Pancreas (tissue), 10 donors: ENCODE data around the gene PPP2R2D. TPM values are rescaled to one million over a fixed set of nuclear protein-coding genes. Genes with fewer than 3 reads are reported as not detected.

ENCODE experiments used
- ATAC-seq, 4 donors: fragments of 200-7000 bp; cut with Tn5 transposase; one replicate each; pipeline versions ENCODE4 v1.8.0 to v1.9.1; 2020; ENCODE audit warnings: mild to moderate bottlenecking in 4 of 4, moderate library complexity in 4 of 4
- DNase-seq, 6 donors: peaks; one replicate each; pipeline ENCODE4 v3.0.0-alpha.2; 2020
- FAIRE-seq: peaks from 2 replicates; lab custom pipeline; 2012; peaks lifted over from hg19 to GRCh38; lab: Jason Lieb, UNC
- H3K27ac ChIP-seq, 4 donors: fragments of 200-600 bp; sonication (generic); 1 replicate in 3 of 4; 2 replicates in 1 of 4; pipeline versions ENCODE4 v1.5.0 to v1.8.0; 2020
- H3K27me3 ChIP-seq, 4 donors: fragments of 200-600 bp; one replicate each; pipeline ENCODE4 v1.8.0; 2021
- H3K36me3 ChIP-seq, 3 donors: fragments of 200-600 bp; sonication (generic) in 1 of 3; one replicate each; pipeline versions ENCODE4 v1.5.0 to v1.8.0; 2020 to 2021
- H3K4me1 ChIP-seq, 3 donors: fragments of 200-600 bp; one replicate each; pipeline ENCODE4 v1.8.0; 2021
- H3K4me3 ChIP-seq, 4 donors: fragments of 200-600 bp; sonication (generic) in 2 of 4; one replicate each; pipeline versions ENCODE4 v1.5.0 to v1.8.0; 2020 to 2021
- H3K9me3 ChIP-seq, 4 donors: fragments of 200-600 bp; one replicate each; pipeline ENCODE4 v1.8.0; 2021
- CTCF ChIP-seq, 4 donors: fragments of 200-600 bp; sonication (generic) in 3 of 4; IDR thresholded peaks; one replicate each; pipeline versions ENCODE4 v1.5.0 to v1.8.0; 2021; ENCODE audit warnings: antibody characterized with exemption in 4 of 4
- WGBS, 2 donors: extraction: QIAGEN DNeasy Blood & Tissue Kit; methylation state at CpG; one replicate each; pipeline ENCODE4 v1.1.7; 2013; 5-methylcytosine and 5-hydroxymethylcytosine counted together
- intact Hi-C, 3 donors: fragments of 100-400 bp; cut with DNase I; formaldehyde crosslinking; loops; one replicate each; pipeline versions ENCODE4 v1.11.1 to v1.14.2; 2022
- polyA plus RNA-seq, 2 donors: library from polyadenylated mRNA; stranded (reverse); fragments of 200-250 nt; gene quantifications; one replicate each; pipeline ENCODE4 v1.2.3, GENCODE V29; 2013
- total RNA-seq, 6 donors: library from RNA; stranded (reverse); fragmentation: NEBNext Ultra II Directional in 4 of 6; extraction: Animal tissue kit (Norgen Biotek cat#: 25700) in 4 of 6; gene quantifications; one replicate each; pipeline versions ENCODE4 v1.2.1 to v1.2.4, GENCODE V29; 2021 to 2023
- donor health status: healthy with polysubstance abuse.
- donor health status: DM: no; HTN: no; CAD: no; lungs with moderate emphysema.
- donor health status: DM: no; HTN: no; CAD: no.
- donor health status: control.
- donor health status: control.
- donor health status: Bipolar disorder and iron deficiency.
- donor health status: DM: yes; HTN: yes; CAD: no.
- donor health status: DM: no; HTN: no; CAD: no.
- donor health status: DM: no; HTN: no; CAD: no.
- donor health status: DM: yes; HTN: yes; CAD: no.

Gene PPP2R2D
- total and polyA plus RNA-seq, 8 donors = 25.5 to 87.7 (median 35.3) TPM

GRCh38 chr10:131886237-131886636 lies 14.6 kb upstream of the PPP2R2D start:
- ATAC-seq (no peak), DNase-seq (no peak), FAIRE-seq (no peak)
- no peaks in the 10 kb centered on the region for H3K36me3 ChIP-seq
- H3K9me3 ChIP-seq = no peaks in the 10 kb centered on the region
- no peaks in the 10 kb centered on the region for H3K27me3 ChIP-seq
- intact Hi-C loops = loop anchor here in 1 of 3 donors (5.0 kb wide), 1 partner anchor 136 kb away; no protein-coding TSS in a partner anchor
- no peak overlapping the region for H3K4me3 ChIP-seq
- no peaks in the 10 kb centered on the region for H3K4me1 ChIP-seq
- H3K27ac ChIP-seq = no peak overlapping the region
- no peak for TF ChIP-seq CTCF (IDR thresholded peaks at IDR 0.05)
- WGBS, 2 donors = 85 to 88% methylated on average over 10 of the region's 10 CpGs

GRCh38 chr10:131888186-131888604 lies 12.6 kb upstream of the PPP2R2D start:
- no peak for TF ChIP-seq CTCF (IDR thresholded peaks at IDR 0.05)
- H3K36me3 ChIP-seq = no peaks in the 10 kb centered on the region
- no peaks in the 10 kb centered on the region for H3K4me1 ChIP-seq
- ATAC-seq (no peak), FAIRE-seq (no peak), DNase-seq (no peak)
- intact Hi-C loops = loop anchor here in 1 of 3 donors (5.0 kb wide), 1 partner anchor 134 kb away; no protein-coding TSS in a partner anchor
- no peak overlapping the region for H3K27ac ChIP-seq
- WGBS, 2 donors = 79 to 80% methylated on average over 6 of the region's 6 CpGs
- H3K4me3 ChIP-seq = no peak overlapping the region
- no peaks in the 10 kb centered on the region for H3K27me3 ChIP-seq
- H3K9me3 ChIP-seq = no peaks in the 10 kb centered on the region

GRCh38 chr10:131889755-131890154 lies 11.1 kb upstream of the PPP2R2D start:
- H3K4me1 ChIP-seq = no peaks in the 10 kb centered on the region
- H3K36me3 ChIP-seq = no peaks in the 10 kb centered on the region
- intact Hi-C loops = loop anchor here in 2 of 3 donors (5.0 kb wide), 1 partner anchor 133 kb away; no protein-coding TSS in a partner anchor
- no peak overlapping the region for H3K27ac ChIP-seq
- FAIRE-seq (no peak), DNase-seq (no peak), ATAC-seq (no peak)
- TF ChIP-seq CTCF (IDR thresholded peaks at IDR 0.05) = no peak
- H3K27me3 ChIP-seq = no peaks in the 10 kb centered on the region
- 89 to 93% methylated on average over 9 of the region's 9 CpGs for WGBS, 2 donors
- no peaks in the 10 kb centered on the region for H3K9me3 ChIP-seq
- no peak overlapping the region for H3K4me3 ChIP-seq

GRCh38 chr10:131890276-131891195 lies 10.3 kb upstream of the PPP2R2D start:
- Histone ChIP-seq H3K4me1 (no peaks in the 10 kb centered on the region), H3K4me3 (no peak overlapping the region), H3K9me3 (no peaks in the 10 kb centered on the region), H3K27me3 (no peaks in the 10 kb centered on the region), H3K27ac (no peak overlapping the region), H3K36me3 (no peaks in the 10 kb centered on the region)
- no peak for ATAC-seq
- intact Hi-C loops = loop anchor here in 1 of 3 donors (5.0 kb wide), 1 partner anchor 132 kb away; no protein-coding TSS in a partner anchor
- TF ChIP-seq CTCF (IDR thresholded peaks at IDR 0.05) = no peak
- FAIRE-seq = no peak
- WGBS, 2 donors = 83 to 85% methylated on average over 11 of the region's 11 CpGs
- no peak for DNase-seq
